ENCODE results near the gene PRPSAP2.

Gene PRPSAP2

DNA sequence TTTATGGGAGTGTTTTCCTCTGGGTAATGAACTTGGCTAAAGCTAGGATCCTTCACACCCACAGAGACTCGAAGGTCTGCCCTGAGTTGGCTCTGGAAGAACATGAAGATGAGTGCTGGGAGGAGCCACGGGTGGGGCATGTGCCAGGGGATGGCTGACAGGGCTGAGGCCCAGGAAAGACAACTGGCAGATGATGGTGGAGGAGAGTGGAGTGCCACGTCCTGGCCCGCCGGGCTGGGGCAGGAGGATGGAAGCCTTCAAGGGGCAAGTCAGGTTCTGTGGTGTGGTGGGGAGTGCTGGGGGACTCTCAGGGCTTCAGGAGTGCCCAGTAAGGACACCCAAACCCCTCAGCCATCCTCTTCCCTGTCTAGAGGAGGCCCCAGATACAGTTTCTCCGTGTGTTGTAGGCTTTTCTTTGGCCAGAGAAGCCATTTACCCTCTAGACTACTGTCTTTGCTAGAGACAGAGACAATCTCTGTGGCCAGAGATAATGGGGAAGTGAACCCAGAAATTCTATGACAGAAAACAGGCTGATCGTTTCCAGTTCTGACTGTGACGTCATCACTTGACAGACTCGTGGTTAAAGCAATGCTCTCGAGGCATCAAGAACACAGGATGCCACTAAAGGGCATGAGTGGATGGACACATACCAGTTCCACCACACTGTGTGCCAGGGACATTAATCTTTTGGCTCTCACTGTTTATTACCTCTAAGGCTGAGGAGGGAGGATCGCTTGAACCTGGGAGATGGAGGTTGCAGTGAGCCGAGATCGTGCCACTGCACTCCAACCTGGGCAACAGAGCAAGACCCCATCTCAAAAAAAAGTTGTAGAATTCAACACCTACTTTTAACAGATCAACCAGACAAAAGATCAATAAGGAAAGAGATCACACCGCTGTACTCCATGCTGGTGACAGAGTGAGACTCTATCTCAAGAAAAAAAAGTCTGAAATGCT lies 75.4 kb downstream of the PRPSAP2 start:
- Histone ChIP-seq H3K4me1 (ENCODE audit: control insufficient read depth in 2 of 2, insufficient read depth in 2 of 2, low read length in 2 of 2) (no peaks in the 10 kb centered on the region), H3K4me3 (ENCODE audit: low read length in 2 of 2) (no peak overlapping the region), H3K36me3 (ENCODE audit: control insufficient read depth in 2 of 2, insufficient read depth in 2 of 2, low read length in 2 of 2) (peaks cover 19 to 26% of the 10 kb centered on the region in 2 donors)

DNA sequence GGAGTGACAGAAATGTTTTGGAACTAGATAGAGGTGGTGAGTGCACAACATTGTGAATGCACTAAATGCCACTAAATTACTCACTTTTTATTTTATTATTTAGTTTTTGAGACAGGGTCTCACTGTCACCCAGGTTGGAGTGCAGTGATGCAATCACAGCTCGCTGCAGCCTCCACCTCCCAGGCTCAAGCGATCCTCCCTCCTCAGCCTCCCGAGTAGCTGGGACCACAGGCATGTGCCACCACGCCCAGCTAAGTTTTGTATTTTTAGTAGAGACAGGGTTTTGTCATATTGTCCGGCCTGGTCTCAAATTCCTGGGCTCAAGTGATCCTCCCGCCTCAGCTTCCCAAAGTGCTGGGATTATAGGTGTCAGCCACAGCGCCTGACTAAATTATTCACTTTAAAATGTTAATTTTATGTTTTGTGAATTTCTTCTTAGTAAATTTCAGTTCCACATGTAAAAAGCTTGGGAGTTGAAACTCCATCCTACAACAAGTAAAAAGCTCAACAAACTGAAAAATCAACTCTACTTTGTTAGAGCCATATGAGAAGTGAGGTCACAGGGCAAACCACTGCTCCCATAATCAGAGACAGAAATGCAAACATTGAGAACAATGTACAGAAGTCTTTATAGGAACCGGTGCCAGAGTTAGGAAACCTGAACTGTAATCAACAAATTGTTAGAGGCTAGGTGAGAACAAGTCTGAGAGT lies 80.2 kb downstream of the PRPSAP2 start:
- no peaks in the 10 kb centered on the region for H3K36me3 ChIP-seq (ENCODE audit: control insufficient read depth in 2 of 2, insufficient read depth in 2 of 2, low read length in 2 of 2)
- H3K27ac ChIP-seq (ENCODE audit: low read depth in 2 of 2, low read length in 2 of 2) = peak overlapping the region in 1 of 2 donors; percentile 22
- no peaks in the 10 kb centered on the region for H3K27me3 ChIP-seq (ENCODE audit: control insufficient read depth in 2 of 2, insufficient read depth in 2 of 2, low read length in 2 of 2)
- no peak overlapping the region for H3K9ac ChIP-seq (ENCODE audit: low read depth in 1 of 2, low read length in 2 of 2)
- no peak overlapping the region for H3K4me3 ChIP-seq (ENCODE audit: low read length in 2 of 2)
- H3K9me3 ChIP-seq (ENCODE audit: control insufficient read depth in 2 of 2, low read length in 2 of 2) = no peaks in the 10 kb centered on the region
- H3K4me1 ChIP-seq (ENCODE audit: control insufficient read depth in 2 of 2, insufficient read depth in 2 of 2, low read length in 2 of 2) = peaks cover 0 to 6% of the 10 kb centered on the region in 2 donors

More for the DNA sequence above, 75.4 kb downstream of the PRPSAP2 start:
- no peaks in the 10 kb centered on the region for H3K9me3 ChIP-seq (ENCODE audit: control insufficient read depth in 2 of 2, low read length in 2 of 2)
- H3K9ac ChIP-seq (ENCODE audit: low read depth in 1 of 2, low read length in 2 of 2) = no peak overlapping the region
- no peaks in the 10 kb centered on the region for H3K27me3 ChIP-seq (ENCODE audit: control insufficient read depth in 2 of 2, insufficient read depth in 2 of 2, low read length in 2 of 2)
- no peak overlapping the region for H3K27ac ChIP-seq (ENCODE audit: low read depth in 2 of 2, low read length in 2 of 2)

DNA sequence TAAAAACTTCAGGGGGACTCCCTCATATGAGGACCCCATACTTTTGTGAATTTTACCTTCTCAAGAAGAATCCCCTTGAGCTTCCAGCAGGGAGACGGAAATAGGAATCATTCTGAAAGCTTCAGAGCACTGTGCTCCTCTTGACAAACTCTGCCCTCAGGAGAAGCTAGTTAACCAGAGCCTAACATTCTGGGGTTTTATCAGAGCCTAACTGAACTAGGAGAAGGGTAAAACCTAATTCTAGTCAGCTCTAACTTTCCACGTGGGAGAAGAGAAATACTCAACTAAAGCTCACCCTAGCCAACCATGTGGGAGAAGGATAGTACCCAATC lies 80.7 kb downstream of the PRPSAP2 start:
- Histone ChIP-seq H3K4me1 (ENCODE audit: control insufficient read depth in 2 of 2, insufficient read depth in 2 of 2, low read length in 2 of 2) (peaks cover 0 to 6% of the 10 kb centered on the region in 2 donors), H3K27ac (ENCODE audit: low read depth in 2 of 2, low read length in 2 of 2) (peak overlapping the region in 1 of 2 donors; percentile 22), H3K9me3 (ENCODE audit: control insufficient read depth in 2 of 2, low read length in 2 of 2) (no peaks in the 10 kb centered on the region), H3K36me3 (ENCODE audit: control insufficient read depth in 2 of 2, insufficient read depth in 2 of 2, low read length in 2 of 2) (no peaks in the 10 kb centered on the region), H3K9ac (ENCODE audit: low read depth in 1 of 2, low read length in 2 of 2) (no peak overlapping the region), H3K27me3 (ENCODE audit: control insufficient read depth in 2 of 2, insufficient read depth in 2 of 2, low read length in 2 of 2) (no peaks in the 10 kb centered on the region), H3K4me3 (ENCODE audit: low read length in 2 of 2) (no peak overlapping the region)

DNA sequence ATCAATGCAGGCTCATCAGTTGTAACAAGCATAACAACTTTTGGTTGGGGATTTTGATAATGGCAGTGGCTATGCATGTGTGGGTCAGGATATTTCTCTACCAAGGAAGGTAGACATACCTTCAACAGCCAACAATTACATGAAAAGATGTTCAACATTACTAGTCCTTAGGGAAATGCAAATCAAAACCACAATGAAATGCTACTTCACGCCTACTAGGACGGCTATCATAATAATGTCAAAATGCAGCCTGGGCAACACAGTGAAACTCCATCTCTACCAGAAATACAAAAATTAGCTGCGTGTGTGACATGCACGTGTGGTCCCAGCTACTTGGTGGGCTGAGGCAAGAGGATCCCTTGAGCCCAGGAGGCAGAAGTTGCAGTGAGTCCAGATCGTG lies 86.7 kb downstream of the PRPSAP2 start:
- Histone ChIP-seq H3K27ac (ENCODE audit: low read depth in 2 of 2, low read length in 2 of 2) (no peak overlapping the region), H3K27me3 (ENCODE audit: control insufficient read depth in 2 of 2, insufficient read depth in 2 of 2, low read length in 2 of 2) (no peaks in the 10 kb centered on the region), H3K4me3 (ENCODE audit: low read length in 2 of 2) (no peak overlapping the region), H3K9me3 (ENCODE audit: control insufficient read depth in 2 of 2, low read length in 2 of 2) (no peaks in the 10 kb centered on the region), H3K36me3 (ENCODE audit: control insufficient read depth in 2 of 2, insufficient read depth in 2 of 2, low read length in 2 of 2) (no peaks in the 10 kb centered on the region), H3K4me1 (ENCODE audit: control insufficient read depth in 2 of 2, insufficient read depth in 2 of 2, low read length in 2 of 2) (no peaks in the 10 kb centered on the region), H3K9ac (ENCODE audit: low read depth in 1 of 2, low read length in 2 of 2) (no peak overlapping the region)

DNA sequence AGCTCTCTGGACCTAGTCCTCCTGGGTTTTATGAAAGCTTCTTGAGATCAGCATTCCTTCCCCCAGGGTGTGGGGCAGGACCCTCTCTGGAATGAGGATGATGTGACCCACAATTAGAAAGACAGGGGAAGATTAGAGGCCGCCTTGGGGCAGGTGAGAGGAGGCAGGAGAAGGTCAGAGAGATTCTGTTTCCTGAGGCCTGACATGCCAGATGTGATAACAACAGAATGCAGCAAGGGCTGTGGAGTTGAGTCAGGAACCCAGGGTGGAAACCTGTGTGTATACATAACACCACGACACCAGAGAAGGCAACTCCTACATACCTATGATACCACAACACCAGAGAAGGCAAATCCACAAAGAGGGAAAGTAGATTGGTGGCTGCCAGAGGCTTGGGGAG lies 88.6 kb downstream of the PRPSAP2 start:
- H3K27me3 ChIP-seq (ENCODE audit: control insufficient read depth in 2 of 2, insufficient read depth in 2 of 2, low read length in 2 of 2) = no peaks in the 10 kb centered on the region
- H3K9ac ChIP-seq (ENCODE audit: low read depth in 1 of 2, low read length in 2 of 2) = no peak overlapping the region
- H3K4me1 ChIP-seq (ENCODE audit: control insufficient read depth in 2 of 2, insufficient read depth in 2 of 2, low read length in 2 of 2) = no peaks in the 10 kb centered on the region
- no peaks in the 10 kb centered on the region for H3K36me3 ChIP-seq (ENCODE audit: control insufficient read depth in 2 of 2, insufficient read depth in 2 of 2, low read length in 2 of 2)
- H3K27ac ChIP-seq (ENCODE audit: low read depth in 2 of 2, low read length in 2 of 2) = no peak overlapping the region
- H3K9me3 ChIP-seq (ENCODE audit: control insufficient read depth in 2 of 2, low read length in 2 of 2) = no peaks in the 10 kb centered on the region
- no peak overlapping the region for H3K4me3 ChIP-seq (ENCODE audit: low read length in 2 of 2)

DNA sequence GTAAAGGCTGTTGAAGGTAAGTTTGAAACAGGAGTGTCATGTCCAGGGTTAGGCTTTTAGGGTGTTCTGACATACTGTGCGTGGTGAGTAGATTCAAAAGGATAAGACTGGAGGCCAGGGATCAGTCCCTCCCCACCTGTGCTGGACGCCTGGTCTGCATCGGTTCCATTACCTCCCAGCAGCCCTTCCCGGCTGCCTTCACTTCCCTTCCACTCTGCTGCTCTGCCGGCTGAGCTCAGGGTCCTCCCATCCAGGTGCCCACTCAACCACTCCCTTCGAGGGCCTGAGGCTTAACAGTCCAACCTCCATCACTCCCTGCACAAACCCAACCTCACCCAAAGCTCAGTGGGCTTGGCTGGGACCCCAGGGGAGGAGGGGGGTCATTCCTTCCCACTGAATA lies 89.9 kb downstream of the PRPSAP2 start:
- no peak overlapping the region for H3K27ac ChIP-seq (ENCODE audit: low read depth in 2 of 2, low read length in 2 of 2)
- H3K4me1 ChIP-seq (ENCODE audit: control insufficient read depth in 2 of 2, insufficient read depth in 2 of 2, low read length in 2 of 2) = no peaks in the 10 kb centered on the region
- no peak overlapping the region for H3K4me3 ChIP-seq (ENCODE audit: low read length in 2 of 2)
- H3K27me3 ChIP-seq (ENCODE audit: control insufficient read depth in 2 of 2, insufficient read depth in 2 of 2, low read length in 2 of 2) = no peaks in the 10 kb centered on the region
- H3K36me3 ChIP-seq (ENCODE audit: control insufficient read depth in 2 of 2, insufficient read depth in 2 of 2, low read length in 2 of 2) = no peaks in the 10 kb centered on the region
- no peak overlapping the region for H3K9ac ChIP-seq (ENCODE audit: low read depth in 1 of 2, low read length in 2 of 2)
- no peaks in the 10 kb centered on the region for H3K9me3 ChIP-seq (ENCODE audit: control insufficient read depth in 2 of 2, low read length in 2 of 2)

DNA sequence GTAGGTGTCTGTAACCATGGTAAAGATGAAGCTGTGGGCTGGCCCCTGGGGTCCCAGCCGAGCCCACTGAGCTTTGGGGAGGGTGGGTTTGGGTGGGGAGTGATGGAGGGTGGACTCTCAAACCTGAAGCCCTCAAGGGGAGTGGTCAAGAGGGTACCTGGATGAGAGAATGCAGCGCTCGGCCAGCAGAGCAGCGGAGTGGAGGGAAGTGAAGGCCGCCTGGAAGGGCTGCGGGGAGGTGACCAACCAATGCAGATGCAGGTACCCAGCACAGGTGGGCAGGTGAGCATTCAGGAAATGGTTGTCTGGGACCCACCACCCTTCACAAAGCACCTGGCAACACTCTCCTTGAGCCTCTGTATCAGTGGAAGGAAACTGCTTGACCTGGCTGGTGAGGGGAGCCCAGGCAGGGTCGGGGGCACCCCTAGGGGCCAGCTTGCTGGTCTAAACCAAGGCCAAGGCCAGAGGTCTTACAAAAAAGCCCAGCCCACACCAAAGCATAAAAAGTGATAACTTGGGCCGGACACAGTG lies 90.6 kb downstream of the PRPSAP2 start:
- Histone ChIP-seq H3K9me3 (ENCODE audit: control insufficient read depth in 2 of 2, low read length in 2 of 2) (no peaks in the 10 kb centered on the region), H3K27ac (ENCODE audit: low read depth in 2 of 2, low read length in 2 of 2) (no peak overlapping the region), H3K4me3 (ENCODE audit: low read length in 2 of 2) (no peak overlapping the region), H3K4me1 (ENCODE audit: control insufficient read depth in 2 of 2, insufficient read depth in 2 of 2, low read length in 2 of 2) (no peaks in the 10 kb centered on the region), H3K27me3 (ENCODE audit: control insufficient read depth in 2 of 2, insufficient read depth in 2 of 2, low read length in 2 of 2) (no peaks in the 10 kb centered on the region), H3K9ac (ENCODE audit: low read depth in 1 of 2, low read length in 2 of 2) (no peak overlapping the region), H3K36me3 (ENCODE audit: control insufficient read depth in 2 of 2, insufficient read depth in 2 of 2, low read length in 2 of 2) (no peaks in the 10 kb centered on the region)

DNA sequence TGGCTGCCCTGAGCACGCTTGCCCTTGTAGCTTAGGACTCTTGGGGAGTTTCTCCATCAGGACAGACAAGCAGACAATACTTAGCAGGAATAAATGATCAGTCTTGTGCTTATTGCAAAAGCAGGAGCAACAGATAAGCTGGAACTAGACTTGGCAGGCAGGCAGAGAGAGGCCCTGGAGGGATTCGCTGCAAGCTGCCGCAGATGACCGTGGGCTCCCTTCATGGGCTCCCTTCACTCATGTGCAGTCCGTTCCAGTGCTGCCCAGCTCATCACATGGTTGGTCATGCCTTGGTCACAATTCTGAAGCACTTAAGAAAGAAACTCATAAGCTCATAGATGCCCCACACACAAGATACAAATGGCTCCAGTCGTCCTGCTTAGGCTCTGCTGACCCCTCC lies 91.6 kb downstream of the PRPSAP2 start:
- H3K27ac ChIP-seq (ENCODE audit: low read depth in 2 of 2, low read length in 2 of 2) = no peak overlapping the region
- H3K4me3 ChIP-seq (ENCODE audit: low read length in 2 of 2) = no peak overlapping the region
- H3K9ac ChIP-seq (ENCODE audit: low read depth in 1 of 2, low read length in 2 of 2) = no peak overlapping the region
- no peaks in the 10 kb centered on the region for H3K36me3 ChIP-seq (ENCODE audit: control insufficient read depth in 2 of 2, insufficient read depth in 2 of 2, low read length in 2 of 2)
- no peaks in the 10 kb centered on the region for H3K4me1 ChIP-seq (ENCODE audit: control insufficient read depth in 2 of 2, insufficient read depth in 2 of 2, low read length in 2 of 2)
- H3K27me3 ChIP-seq (ENCODE audit: control insufficient read depth in 2 of 2, insufficient read depth in 2 of 2, low read length in 2 of 2) = no peaks in the 10 kb centered on the region
- no peaks in the 10 kb centered on the region for H3K9me3 ChIP-seq (ENCODE audit: control insufficient read depth in 2 of 2, low read length in 2 of 2)

DNA sequence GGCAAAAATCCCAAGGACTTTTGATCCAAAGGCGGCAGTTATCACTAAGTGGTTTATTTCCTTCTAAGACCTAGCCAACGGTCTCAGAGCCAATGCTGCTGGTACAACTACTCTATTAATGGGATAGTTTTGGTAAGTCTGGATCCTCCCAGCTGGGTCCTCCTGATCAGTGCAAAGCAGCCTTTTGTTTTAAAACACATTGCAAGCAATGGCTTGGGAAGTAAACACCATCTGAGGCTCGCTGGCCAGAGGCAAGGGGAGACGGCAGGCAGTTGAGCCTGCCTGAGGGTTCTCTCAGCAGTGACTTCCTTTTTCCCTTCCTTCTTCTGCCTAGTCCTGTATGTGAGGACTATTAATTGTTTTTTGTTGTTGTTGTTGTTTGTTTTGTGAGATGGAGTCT lies 92.4 kb downstream of the PRPSAP2 start:
- H3K36me3 ChIP-seq (ENCODE audit: control insufficient read depth in 2 of 2, insufficient read depth in 2 of 2, low read length in 2 of 2) = no peaks in the 10 kb centered on the region
- H3K9ac ChIP-seq (ENCODE audit: low read depth in 1 of 2, low read length in 2 of 2) = no peak overlapping the region
- no peak overlapping the region for H3K4me3 ChIP-seq (ENCODE audit: low read length in 2 of 2)
- no peaks in the 10 kb centered on the region for H3K27me3 ChIP-seq (ENCODE audit: control insufficient read depth in 2 of 2, insufficient read depth in 2 of 2, low read length in 2 of 2)
- H3K9me3 ChIP-seq (ENCODE audit: control insufficient read depth in 2 of 2, low read length in 2 of 2) = no peaks in the 10 kb centered on the region
- no peaks in the 10 kb centered on the region for H3K4me1 ChIP-seq (ENCODE audit: control insufficient read depth in 2 of 2, insufficient read depth in 2 of 2, low read length in 2 of 2)
- H3K27ac ChIP-seq (ENCODE audit: low read depth in 2 of 2, low read length in 2 of 2) = no peak overlapping the region

Data from mucosa of rectum (tissue), 2 donors.